Measurements from ENCODE around the gene MYO1D. TPM values are rescaled to one million over a fixed set of nuclear protein-coding genes. Genes with fewer than 3 reads are reported as not detected.

Gene MYO1D
- total RNA-seq, 1 experiment from 2014 or later, result 23.5 TPM

DNA sequence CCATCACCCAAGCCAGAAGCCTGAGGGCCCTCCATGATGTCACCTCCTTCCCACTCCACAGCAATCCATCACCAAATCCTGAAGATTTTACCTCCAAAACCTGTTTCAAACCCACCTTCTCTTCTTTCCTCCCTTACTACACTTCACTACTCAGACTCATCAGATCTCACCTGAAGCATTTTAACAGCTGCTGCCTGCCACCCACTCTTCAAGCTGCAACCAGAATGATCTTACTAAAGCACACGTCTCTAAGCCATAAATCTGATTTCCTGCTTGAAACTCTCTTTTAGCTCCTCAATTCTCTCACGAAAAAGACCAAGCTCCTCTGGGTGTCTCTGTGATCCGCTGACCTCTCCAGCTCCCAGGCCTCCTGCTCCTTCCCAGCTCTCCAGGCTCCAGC lies 343.6 kb downstream of the MYO1D start:
- intact Hi-C loops (cut with micrococcal nuclease), result no loop called here
- no peaks in the 10 kb centered on the region for H3F3A ChIP-seq (ENCODE audit: low read length, unreplicated experiment)
- H3K27me3 ChIP-seq (ENCODE audit: low read length), result no peaks in the 10 kb centered on the region
- H3K9me2 ChIP-seq (replicated peaks; ENCODE audit: low read length), result no peaks in the 10 kb centered on the region
- H4K20me1 ChIP-seq (ENCODE audit: low read length), result no peaks in the 10 kb centered on the region
- H3K79me2 ChIP-seq (ENCODE audit: low read length), result no peaks in the 10 kb centered on the region
- ATAC-seq (no peak), DNase-seq (no peak)
- ChIA-PET POLR2A (ENCODE audit: unreplicated experiment) (no interaction called here), CTCF (no interaction called here)
- H3K4me3 ChIP-seq (ENCODE audit: low read length), result no peak overlapping the region
- no peaks in the 10 kb centered on the region for H3K4me1 ChIP-seq (ENCODE audit: insufficient read depth, low read length)
- no peaks in the 10 kb centered on the region for H3K36me3 ChIP-seq (ENCODE audit: low read depth, low read length)
- H3K9ac ChIP-seq (ENCODE audit: low read length), result no peak overlapping the region
- no peak overlapping the region for H3K27ac ChIP-seq (ENCODE audit: low read length)
- no peak overlapping the region for H3K4me2 ChIP-seq (ENCODE audit: low read length)
- no TSS peak for BruUV-seq (replicated peaks)
- TF ChIP-seq CTCF (conservative IDR thresholded peaks at IDR 0.05; ENCODE audit: low read depth, low read length), result no peak
- no peak for TF ChIP-seq EZH2 (IDR thresholded peaks at IDR 0.05; ENCODE audit: low read length, unreplicated experiment)
- no peak for TF ChIP-seq EZH2phosphoT487 (IDR thresholded peaks at IDR 0.05; ENCODE audit: borderline replicate concordance, low read length)
- H3K9me3 ChIP-seq (ENCODE audit: low read length), result no peaks in the 10 kb centered on the region
- H2AFZ ChIP-seq (ENCODE audit: low read length), result no peak overlapping the region

DNA sequence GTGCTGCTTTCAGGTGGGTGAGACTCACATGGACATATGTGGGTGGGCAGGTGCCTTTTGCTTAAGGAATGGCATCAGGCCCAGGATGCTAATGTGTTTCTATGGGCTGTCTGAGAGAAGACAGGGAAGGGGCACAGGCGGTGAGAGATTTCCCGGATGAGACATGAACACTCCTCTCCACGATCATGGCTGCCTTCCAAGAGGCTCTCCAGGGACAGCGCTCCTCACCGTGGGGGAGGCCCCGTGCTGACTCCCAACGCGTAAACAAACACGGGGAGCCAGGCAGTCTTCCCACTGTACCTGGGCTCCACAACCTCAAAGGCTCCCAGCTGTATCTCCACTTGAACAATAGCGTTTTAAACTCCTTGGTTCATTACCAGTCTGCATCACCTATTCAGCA lies 347.3 kb downstream of the MYO1D start:
- Histone ChIP-seq H3K27ac (ENCODE audit: low read length) (no peak overlapping the region), H3K9me3 (ENCODE audit: low read length) (no peaks in the 10 kb centered on the region), H3K9me2 (replicated peaks; ENCODE audit: low read length) (no peaks in the 10 kb centered on the region), H4K20me1 (ENCODE audit: low read length) (no peaks in the 10 kb centered on the region), H3K4me2 (ENCODE audit: low read length) (no peak overlapping the region), H3K79me2 (ENCODE audit: low read length) (no peaks in the 10 kb centered on the region), H2AFZ (ENCODE audit: low read length) (no peak overlapping the region), H3K4me3 (ENCODE audit: low read length) (no peak overlapping the region), H3K36me3 (ENCODE audit: low read depth, low read length) (no peaks in the 10 kb centered on the region), H3K27me3 (ENCODE audit: low read length) (no peaks in the 10 kb centered on the region), H3K9ac (ENCODE audit: low read length) (no peak overlapping the region), H3K4me1 (ENCODE audit: insufficient read depth, low read length) (no peaks in the 10 kb centered on the region), H3F3A (ENCODE audit: low read length, unreplicated experiment) (no peaks in the 10 kb centered on the region)
- CTCF ChIA-PET, result no interaction called here
- ATAC-seq (no peak), DNase-seq (no peak)
- intact Hi-C loops (cut with micrococcal nuclease), result no loop called here
- no peak for TF ChIP-seq CTCF (conservative IDR thresholded peaks at IDR 0.05; ENCODE audit: low read depth, low read length)
- no peak for TF ChIP-seq EZH2phosphoT487 (IDR thresholded peaks at IDR 0.05; ENCODE audit: borderline replicate concordance, low read length)
- TF ChIP-seq EZH2 (IDR thresholded peaks at IDR 0.05; ENCODE audit: low read length, unreplicated experiment), result no peak
- BruUV-seq (replicated peaks), result no TSS peak
- POLR2A ChIA-PET (ENCODE audit: unreplicated experiment), result no interaction called here

DNA sequence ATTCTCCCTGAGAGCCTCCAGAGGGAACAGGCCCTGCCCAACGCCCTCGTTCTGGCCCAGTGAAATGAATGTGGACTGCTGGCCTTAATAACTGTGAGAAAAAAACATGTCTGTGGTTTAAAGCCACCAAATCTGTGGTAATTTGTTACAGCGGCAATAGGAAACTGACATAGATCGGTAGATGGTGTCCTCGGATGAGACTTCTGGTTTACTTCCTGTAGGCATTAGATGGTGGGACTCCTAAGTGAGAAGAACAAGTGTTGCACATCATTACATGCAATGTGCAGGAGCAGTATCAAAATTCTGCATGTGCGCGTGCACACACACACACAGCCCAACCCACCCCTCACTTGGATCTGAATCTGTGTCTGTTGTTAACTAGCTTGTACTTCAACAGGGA lies 348.1 kb downstream of the MYO1D start:
- no peak overlapping the region for H2AFZ ChIP-seq (ENCODE audit: low read length)
- no peaks in the 10 kb centered on the region for H3K4me1 ChIP-seq (ENCODE audit: insufficient read depth, low read length)
- no TSS peak for BruUV-seq (replicated peaks)
- intact Hi-C loops (cut with micrococcal nuclease), result no loop called here
- H3K9me3 ChIP-seq (ENCODE audit: low read length), result no peaks in the 10 kb centered on the region
- no peak for TF ChIP-seq EZH2 (IDR thresholded peaks at IDR 0.05; ENCODE audit: low read length, unreplicated experiment)
- TF ChIP-seq CTCF (conservative IDR thresholded peaks at IDR 0.05; ENCODE audit: low read depth, low read length), result no peak
- no peak for TF ChIP-seq EZH2phosphoT487 (IDR thresholded peaks at IDR 0.05; ENCODE audit: borderline replicate concordance, low read length)
- H3K27ac ChIP-seq (ENCODE audit: low read length), result no peak overlapping the region
- H3K4me3 ChIP-seq (ENCODE audit: low read length), result no peak overlapping the region
- no peaks in the 10 kb centered on the region for H3K9me2 ChIP-seq (replicated peaks; ENCODE audit: low read length)
- CTCF ChIA-PET, result no interaction called here
- DNase-seq (no peak), ATAC-seq (no peak)
- no peaks in the 10 kb centered on the region for H4K20me1 ChIP-seq (ENCODE audit: low read length)
- no peaks in the 10 kb centered on the region for H3F3A ChIP-seq (ENCODE audit: low read length, unreplicated experiment)
- no peak overlapping the region for H3K4me2 ChIP-seq (ENCODE audit: low read length)
- POLR2A ChIA-PET (ENCODE audit: unreplicated experiment), result no interaction called here
- H3K79me2 ChIP-seq (ENCODE audit: low read length), result no peaks in the 10 kb centered on the region
- no peaks in the 10 kb centered on the region for H3K36me3 ChIP-seq (ENCODE audit: low read depth, low read length)
- no peak overlapping the region for H3K9ac ChIP-seq (ENCODE audit: low read length)
- H3K27me3 ChIP-seq (ENCODE audit: low read length), result no peaks in the 10 kb centered on the region
